OCI-LY3 (cell line): Measurements from ENCODE around the gene WASF2.
"Not testable (repeated sequence)": the region's sequence is repeated elsewhere in the genome, so short reads cannot be mapped to it uniquely, and the experiment has no call there.

Experiments used
- H2AFZ ChIP-seq: fragments of 200-600, 300-600 bp; shearing (Covaris generic); 2 replicates; pipeline ENCODE4 v1.6.0; 2014; ENCODE audit warnings: antibody characterized with exemption, low read depth, low read length
- H3K27ac ChIP-seq: fragments of 200-600, 300-600 bp; sonication (generic); 2 replicates; pipeline ENCODE4 v1.5.1; 2014; ENCODE audit warnings: mild to moderate bottlenecking, low read length, moderate library complexity, mixed read lengths
- H3K27me3 ChIP-seq: fragments of 200-600, 300-600 bp; sonication (generic); 2 replicates; pipeline ENCODE4 v1.6.1; 2014; ENCODE audit warnings: low read depth, low read length, mixed read lengths
- H3K36me3 ChIP-seq: fragments of 200-600, 300-600 bp; sonication (generic); replicated peaks from 2 replicates; pipeline ENCODE3; 2014; ENCODE audit warnings: low read depth, low read length, mixed read lengths
- H3K4me1 ChIP-seq: fragments of 300-600, 200-600 bp; sonication (generic); 2 replicates; pipeline ENCODE4 v1.6.1; 2014; ENCODE audit warnings: low read length, mixed read lengths
- H3K4me2 ChIP-seq: fragments of 200-600, 300-600 bp; sonication (generic); 2 replicates; pipeline ENCODE4 v1.6.1; 2014; ENCODE audit warnings: low read length, mixed read lengths
- H3K4me3 ChIP-seq: fragments of 300-600, 200-600 bp; sonication (generic); 2 replicates; pipeline ENCODE4 v1.5.1; 2014; ENCODE audit warnings: antibody characterized with exemption, mild to moderate bottlenecking, low read length, moderate library complexity
- H3K79me2 ChIP-seq: fragments of 300-600, 200-600 bp; shearing (Covaris generic); 2 replicates; pipeline ENCODE4 v1.6.1; 2014; ENCODE audit warnings: mild to moderate bottlenecking, low read length, mixed read lengths
- H3K9ac ChIP-seq: fragments of 300-600, 200-600 bp; shearing (Covaris generic); 2 replicates; pipeline ENCODE4 v1.6.0; 2014; ENCODE audit warnings: mild to moderate bottlenecking, low read length, moderate library complexity
- H3K9me3 ChIP-seq: fragments of 200-600, 300-600 bp; shearing (Covaris generic); 2 replicates; pipeline ENCODE4 v1.6.1; 2014; ENCODE audit warnings: low read length, mixed read lengths; ENCODE audit not compliant: insufficient read depth
- H4K20me1 ChIP-seq: fragments of 200-600, 300-600 bp; sonication (generic); 2 replicates; pipeline ENCODE4 v1.6.1; 2016; ENCODE audit warnings: low read length, mixed read lengths; ENCODE audit not compliant: insufficient read depth
- CTCF ChIP-seq: fragments of 200-600, 300-600 bp; sonication (generic); IDR thresholded peaks from 2 replicates; pipeline ENCODE4 v1.5.1; 2014; ENCODE audit warnings: antibody characterized with exemption, low read length, low read depth
- EZH2phosphoT487 ChIP-seq: fragments of 200-600 bp; shearing (Covaris generic); IDR thresholded peaks from 2 replicates; pipeline ENCODE4 v1.6.1; 2018; ENCODE audit warnings: antibody characterized with exemption, mixed run types, low read depth

WASF2 gene

GRCh38 chr1:27412502-27412901 is 77.5 kb downstream of the WASF2 start:
- H3K9me3 ChIP-seq = no peaks in the 10 kb centered on the region
- H3K4me3 ChIP-seq = no peak overlapping the region
- no peaks in the 10 kb centered on the region for H3K79me2 ChIP-seq
- H2AFZ ChIP-seq = no peak overlapping the region
- no peaks in the 10 kb centered on the region for H4K20me1 ChIP-seq
- no peak overlapping the region for H3K4me2 ChIP-seq
- H3K36me3 ChIP-seq = peaks cover 39% of the 10 kb centered on the region
- H3K27ac ChIP-seq = no peak overlapping the region
- H3K4me1 ChIP-seq = peaks cover 26% of the 10 kb centered on the region
- H3K27me3 ChIP-seq = no peaks in the 10 kb centered on the region
- H3K9ac ChIP-seq = no peak overlapping the region
- TF ChIP-seq EZH2phosphoT487 (no peak), CTCF (no peak)

GRCh38 chr1:27410709-27411108 is 79.3 kb downstream of the WASF2 start:
- peaks cover 32% of the 10 kb centered on the region for H3K36me3 ChIP-seq
- H3K9me3 ChIP-seq = no peaks in the 10 kb centered on the region
- no peaks in the 10 kb centered on the region for H3K79me2 ChIP-seq
- H3K9ac ChIP-seq = no peak overlapping the region
- H3K27ac ChIP-seq = no peak overlapping the region
- no peak overlapping the region for H2AFZ ChIP-seq
- H3K4me3 ChIP-seq = no peak overlapping the region
- peaks cover 25% of the 10 kb centered on the region for H3K4me1 ChIP-seq
- no peaks in the 10 kb centered on the region for H3K27me3 ChIP-seq
- H4K20me1 ChIP-seq = no peaks in the 10 kb centered on the region
- no peak for TF ChIP-seq CTCF
- TF ChIP-seq EZH2phosphoT487 = no peak
- no peak overlapping the region for H3K4me2 ChIP-seq

- TF ChIP-seq CTCF (no peak), EZH2phosphoT487 (no peak)
- H3K9ac ChIP-seq = no peak overlapping the region
- H3K36me3 ChIP-seq = peaks cover 31% of the 10 kb centered on the region
Observed at GRCh38 chr1:27409669-27410068, 80.3 kb downstream of the WASF2 start.

GRCh38 chr1:27408151-27408550 is 81.8 kb downstream of the WASF2 start:
- H3K4me2 ChIP-seq = no peak overlapping the region
- no peak overlapping the region for H3K9ac ChIP-seq
- no peak overlapping the region for H3K27ac ChIP-seq
- peaks cover 19% of the 10 kb centered on the region for H3K36me3 ChIP-seq
- H3K9me3 ChIP-seq = no peaks in the 10 kb centered on the region
- no peak for TF ChIP-seq CTCF
- no peak for TF ChIP-seq EZH2phosphoT487
- H3K27me3 ChIP-seq = no peaks in the 10 kb centered on the region
- H4K20me1 ChIP-seq = no peaks in the 10 kb centered on the region
- no peaks in the 10 kb centered on the region for H3K79me2 ChIP-seq
- H3K4me1 ChIP-seq = peaks cover 25% of the 10 kb centered on the region
- no peak overlapping the region for H2AFZ ChIP-seq
- no peak overlapping the region for H3K4me3 ChIP-seq

More at GRCh38 chr1:27409669-27410068, 80.3 kb downstream of the WASF2 start:
- H4K20me1 ChIP-seq = no peaks in the 10 kb centered on the region
- no peak overlapping the region for H3K4me2 ChIP-seq
- H3K4me1 ChIP-seq = peaks cover 25% of the 10 kb centered on the region
- no peaks in the 10 kb centered on the region for H3K27me3 ChIP-seq
- H3K79me2 ChIP-seq = no peaks in the 10 kb centered on the region
- H2AFZ ChIP-seq = no peak overlapping the region
- H3K27ac ChIP-seq = no peak overlapping the region
- H3K4me3 ChIP-seq = no peak overlapping the region
- H3K9me3 ChIP-seq = no peaks in the 10 kb centered on the region

GRCh38 chr1:27406791-27407190 is 83.2 kb downstream of the WASF2 start:
- Histone ChIP-seq H3K4me1 (peaks cover 22% of the 10 kb centered on the region), H3K36me3 (peaks cover 13% of the 10 kb centered on the region), H3K27ac (peak overlapping the region; percentile 29; the same call in 1 of the 2 replicates), H3K4me2 (peak overlapping the region; percentile 48)
- not testable (repeated sequence) for H3K27me3 ChIP-seq, H3K4me3 ChIP-seq, H4K20me1 ChIP-seq, H3K79me2 ChIP-seq, H3K9me3 ChIP-seq, H2AFZ ChIP-seq, H3K9ac ChIP-seq
